GM06990 (cell line): Measurements from ENCODE around the gene IPO7.
A peak's percentile ranks its signal among the peaks of the same experiment; 100 is the strongest.
"Not testable (repeated sequence)": the region's sequence is repeated elsewhere in the genome, so short reads cannot be mapped to it uniquely, and the experiment has no call there.

Experiments
- DNase-seq: peaks from one replicate; pipeline ENCODE4 v3.0.0-alpha.2; 2011; ENCODE audit not compliant: insufficient read length; ENCODE audit errors: extremely low read depth
- H3K27me3 ChIP-seq: replicated peaks from 2 replicates; pipeline ENCODE4 v1.6.0; 2011; ENCODE audit warnings: low read length; ENCODE audit not compliant: control insufficient read depth, insufficient read depth
- H3K36me3 ChIP-seq: 2 replicates; pipeline ENCODE4 v1.5.1; 2011; ENCODE audit warnings: low read length; ENCODE audit not compliant: control insufficient read depth, insufficient read depth
- H3K4me3 ChIP-seq: replicated peaks from 2 replicates; pipeline ENCODE4 v1.5.1; 2011; ENCODE audit warnings: low read depth, mild to moderate bottlenecking, control low read depth, low read length
- TF ChIP-seq, protein P1 (sequence below): IDR thresholded peaks from 2 replicates; pipeline ENCODE4 v1.5.1; 2011; ENCODE audit warnings: low read length, control low read depth, mild to moderate bottlenecking, inconsistent platforms; ENCODE audit not compliant: insufficient read depth, poor library complexity, severe bottlenecking

IPO7 gene

DNA sequence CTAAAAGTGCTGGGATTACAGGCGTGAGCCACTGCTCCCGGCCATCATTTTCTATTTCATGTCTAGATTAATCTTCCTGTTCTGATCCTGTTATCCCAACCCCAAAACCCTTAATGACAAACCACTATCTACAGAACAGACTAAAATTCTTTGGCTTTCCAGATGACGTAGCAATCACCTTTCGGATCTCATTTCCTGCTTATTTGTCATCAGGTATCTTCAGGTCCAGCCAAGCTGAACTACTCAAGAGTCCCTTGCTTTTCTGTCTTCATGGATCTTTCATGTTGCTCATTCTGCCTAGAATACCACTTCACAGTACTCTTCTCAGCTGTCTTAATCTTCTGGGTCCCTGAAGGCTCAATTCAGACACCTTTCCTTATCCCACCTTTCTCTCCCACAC is 27.4 kb upstream of the IPO7 start:
- H3K4me3 ChIP-seq = no peak overlapping the region
- TF ChIP-seq, protein P1, sequence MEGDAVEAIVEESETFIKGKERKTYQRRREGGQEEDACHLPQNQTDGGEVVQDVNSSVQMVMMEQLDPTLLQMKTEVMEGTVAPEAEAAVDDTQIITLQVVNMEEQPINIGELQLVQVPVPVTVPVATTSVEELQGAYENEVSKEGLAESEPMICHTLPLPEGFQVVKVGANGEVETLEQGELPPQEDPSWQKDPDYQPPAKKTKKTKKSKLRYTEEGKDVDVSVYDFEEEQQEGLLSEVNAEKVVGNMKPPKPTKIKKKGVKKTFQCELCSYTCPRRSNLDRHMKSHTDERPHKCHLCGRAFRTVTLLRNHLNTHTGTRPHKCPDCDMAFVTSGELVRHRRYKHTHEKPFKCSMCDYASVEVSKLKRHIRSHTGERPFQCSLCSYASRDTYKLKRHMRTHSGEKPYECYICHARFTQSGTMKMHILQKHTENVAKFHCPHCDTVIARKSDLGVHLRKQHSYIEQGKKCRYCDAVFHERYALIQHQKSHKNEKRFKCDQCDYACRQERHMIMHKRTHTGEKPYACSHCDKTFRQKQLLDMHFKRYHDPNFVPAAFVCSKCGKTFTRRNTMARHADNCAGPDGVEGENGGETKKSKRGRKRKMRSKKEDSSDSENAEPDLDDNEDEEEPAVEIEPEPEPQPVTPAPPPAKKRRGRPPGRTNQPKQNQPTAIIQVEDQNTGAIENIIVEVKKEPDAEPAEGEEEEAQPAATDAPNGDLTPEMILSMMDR = no peak
- DNase-seq = no peak
- no peaks in the 10 kb centered on the region for H3K27me3 ChIP-seq
- no peaks in the 10 kb centered on the region for H3K36me3 ChIP-seq

DNA sequence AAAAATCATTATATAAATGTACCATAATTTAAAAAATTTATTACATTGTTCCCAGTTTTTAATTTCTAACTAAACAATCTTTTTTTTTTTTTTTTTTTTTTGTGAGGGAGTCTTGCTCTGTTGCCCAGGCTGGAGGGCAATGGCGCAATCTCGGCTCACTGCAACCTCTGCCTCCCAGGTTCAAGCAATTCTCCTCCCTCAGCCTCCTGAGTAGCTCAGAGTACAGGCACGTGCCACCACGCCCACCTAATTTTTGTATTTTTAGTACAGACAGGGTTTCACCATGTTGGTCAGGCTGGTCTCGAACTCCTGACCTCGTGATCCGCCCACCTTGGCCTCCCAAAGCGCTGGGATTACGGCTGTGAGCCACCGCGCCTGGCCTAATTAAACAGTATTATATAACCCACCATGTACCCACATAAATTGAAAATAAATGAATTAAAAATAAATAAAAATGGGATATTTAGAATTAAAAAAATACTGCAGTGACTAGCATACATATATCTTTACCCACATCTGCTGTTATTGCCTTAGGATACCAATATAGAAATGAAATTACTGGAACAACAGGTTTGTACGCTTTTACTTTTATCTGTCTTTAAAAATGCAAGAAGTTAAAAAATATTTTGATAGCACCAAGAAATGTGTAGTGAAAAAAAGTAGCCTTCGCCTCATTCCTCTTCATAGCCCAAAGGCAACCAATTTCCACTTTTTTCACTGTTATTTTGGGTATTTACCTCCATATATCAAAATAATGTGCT is 23.4 kb upstream of the IPO7 start:
- DNase-seq, H3K36me3 ChIP-seq, H3K27me3 ChIP-seq, H3K4me3 ChIP-seq: not testable (repeated sequence)

DNA sequence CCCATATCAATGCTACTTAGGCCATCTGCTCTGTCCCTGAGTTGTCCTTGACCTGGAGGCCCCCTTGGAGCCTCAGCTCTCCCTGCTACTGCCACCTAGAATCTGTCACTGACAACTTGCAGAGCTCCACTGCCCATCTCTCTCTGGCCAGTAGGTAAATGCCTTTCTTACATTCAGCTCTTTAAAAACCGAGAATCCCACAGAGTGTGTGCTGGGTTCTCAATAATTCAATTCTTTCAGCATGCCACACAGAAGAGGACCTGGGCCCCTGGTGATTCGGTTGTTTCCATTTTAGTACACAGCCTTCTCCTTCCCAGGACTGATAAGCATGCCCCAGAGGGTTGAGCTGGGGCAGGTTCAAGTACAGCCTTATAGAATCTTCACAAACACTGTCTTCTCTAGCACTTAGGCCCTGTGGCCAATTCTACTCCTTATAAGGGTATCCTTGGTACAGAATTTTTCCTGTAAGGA is 22.0 kb upstream of the IPO7 start:
- TF ChIP-seq, protein P1 = no peak
- DNase-seq = no peak
- H3K36me3 ChIP-seq = no peaks in the 10 kb centered on the region
- no peaks in the 10 kb centered on the region for H3K27me3 ChIP-seq
- H3K4me3 ChIP-seq = no peak overlapping the region

DNA sequence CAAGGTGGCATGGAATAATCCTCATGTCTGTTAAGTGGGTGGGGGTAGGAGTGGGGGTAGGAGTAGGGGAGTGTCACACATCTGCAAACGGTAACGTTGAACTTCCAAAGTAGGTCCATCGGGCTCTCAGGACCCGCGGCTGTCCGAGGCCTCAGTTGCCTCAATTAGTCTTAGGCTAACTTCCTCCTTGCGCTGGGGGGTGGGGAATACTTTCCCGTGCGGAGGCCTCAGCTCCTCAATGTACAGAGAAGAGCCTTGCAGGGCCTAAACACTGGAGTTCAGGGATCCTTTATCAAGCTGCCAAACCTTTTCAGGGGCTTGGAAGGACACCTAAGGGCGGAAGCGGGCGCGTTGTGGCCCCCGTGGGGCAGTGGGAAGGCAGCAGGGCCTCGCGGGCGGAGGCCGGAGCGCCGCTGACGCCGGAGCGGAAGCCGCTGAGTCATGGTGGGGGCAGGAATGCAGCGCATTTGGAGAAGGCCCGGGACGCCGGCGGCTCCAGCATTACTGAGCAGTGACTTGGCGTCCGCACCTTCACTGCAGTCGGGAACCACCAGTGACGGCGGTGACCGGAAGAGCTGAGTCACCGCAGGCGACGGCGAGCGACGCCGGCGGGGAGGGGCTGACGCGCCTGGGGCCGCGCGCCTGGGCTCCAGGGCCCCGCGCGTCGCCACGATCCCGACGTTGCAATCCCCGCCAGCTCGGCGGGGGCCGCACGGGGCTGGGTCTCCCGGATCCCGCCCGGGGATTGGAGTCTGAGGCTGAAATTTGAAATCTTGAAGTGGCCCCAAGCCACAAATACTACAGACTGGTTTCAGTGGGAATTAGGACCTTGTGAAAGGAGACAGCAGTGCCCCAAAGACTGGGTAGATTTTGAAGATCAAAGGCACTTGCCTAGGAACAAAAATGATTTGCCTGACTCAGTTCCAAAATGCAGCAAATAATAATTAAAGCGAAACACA is 20.2 kb upstream of the IPO7 start:
- DNase-seq = peak; percentile 92
- TF ChIP-seq, protein P1 = no peak
- H3K27me3 ChIP-seq = no peaks in the 10 kb centered on the region
- no peaks in the 10 kb centered on the region for H3K36me3 ChIP-seq
- peak overlapping the region; percentile 65 for H3K4me3 ChIP-seq

DNA sequence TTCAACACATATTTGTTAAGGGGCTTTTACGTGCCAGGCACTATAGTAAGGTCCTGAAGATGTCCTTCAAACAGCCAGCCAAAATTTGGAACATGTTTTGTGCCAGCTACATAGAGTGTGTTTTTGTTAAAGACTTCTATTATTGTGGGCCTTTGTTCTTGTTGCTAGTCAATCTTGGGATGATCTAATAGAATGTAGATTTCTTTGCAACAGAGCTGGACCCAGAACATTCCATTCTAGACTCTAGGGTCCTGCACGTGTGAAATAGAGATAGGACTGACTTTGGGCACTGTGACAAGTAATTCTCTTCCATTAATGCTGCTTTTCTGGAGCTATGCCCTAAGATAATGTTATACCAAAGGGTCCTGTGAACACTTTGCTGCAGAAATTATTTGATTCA is 16.9 kb upstream of the IPO7 start:
- TF ChIP-seq, protein P1 = no peak
- H3K4me3 ChIP-seq = no peak overlapping the region
- H3K36me3 ChIP-seq = no peaks in the 10 kb centered on the region
- no peak for DNase-seq
- no peaks in the 10 kb centered on the region for H3K27me3 ChIP-seq

DNA sequence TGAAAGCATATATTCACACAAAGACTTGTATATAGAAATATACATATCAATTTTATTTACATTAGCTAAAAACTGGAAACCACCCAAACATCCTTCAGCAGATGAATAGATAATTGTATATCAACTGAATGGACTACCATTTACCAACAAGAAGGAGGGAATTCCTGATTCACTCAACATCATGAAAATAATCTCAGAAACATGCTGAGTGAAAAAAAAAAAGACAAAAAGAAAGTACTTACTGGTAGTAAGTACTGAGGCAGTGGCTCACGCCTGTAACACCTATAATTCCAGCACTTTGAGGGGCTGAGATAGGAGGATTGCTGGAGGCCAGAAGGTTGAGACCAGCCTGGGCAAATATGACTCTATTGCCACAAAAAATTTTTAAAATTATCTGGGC is 7.4 kb upstream of the IPO7 start:
- H3K4me3 ChIP-seq = no peak overlapping the region
- TF ChIP-seq, protein P1 = no peak
- H3K27me3 ChIP-seq = no peaks in the 10 kb centered on the region
- no peak for DNase-seq
- no peaks in the 10 kb centered on the region for H3K36me3 ChIP-seq
